HAP-1 (cell line): ENCODE results near the gene CD300LG.
"Not testable (repeated sequence)": the region's sequence is repeated elsewhere in the genome, so short reads cannot be mapped to it uniquely, and the experiment has no call there.

Experiments used
- DNase-seq, 2 experiments: peaks; one replicate each; pipeline ENCODE4 v3.0.0-alpha.2; 2016 to 2020; ENCODE audit warnings: low spot score in 2 of 2
- H3K27me3 ChIP-seq: fragments of 250-450 bp; sonication (Bioruptor Pico); 2 replicates; pipeline ENCODE4 v1.5.1; 2020; ENCODE audit warnings: low read depth, mild to moderate bottlenecking, moderate library complexity
- H3K36me3 ChIP-seq: fragments of 250-450 bp; sonication (Bioruptor Pico); replicated peaks from 2 replicates; pipeline ENCODE4 v1.5.1; 2020; ENCODE audit warnings: mild to moderate bottlenecking
- H3K4me1 ChIP-seq: fragments of 250-450 bp; sonication (Bioruptor Pico); 2 replicates; pipeline ENCODE4 v1.5.1; 2020; ENCODE audit warnings: mild to moderate bottlenecking
- H3K4me3 ChIP-seq: fragments of 250-450 bp; sonication (Bioruptor Pico); 2 replicates; pipeline ENCODE4 v1.5.1; 2020; ENCODE audit warnings: mild to moderate bottlenecking, moderate library complexity
- H3K9me3 ChIP-seq: fragments of 250-450 bp; sonication (Bioruptor Pico); 2 replicates; pipeline ENCODE4 v1.5.1; 2020; ENCODE audit warnings: mild to moderate bottlenecking, moderate library complexity
- in situ Hi-C: fragments of 300-500 bp; cut with MboI; formaldehyde crosslinking; loops from 3 replicates; pipeline ENCODE4 v1.14.3; 2020; ENCODE audit warnings: low sequenced_read_pairs, inconsistent platforms, mixed read lengths

The CD300LG gene, protein sequence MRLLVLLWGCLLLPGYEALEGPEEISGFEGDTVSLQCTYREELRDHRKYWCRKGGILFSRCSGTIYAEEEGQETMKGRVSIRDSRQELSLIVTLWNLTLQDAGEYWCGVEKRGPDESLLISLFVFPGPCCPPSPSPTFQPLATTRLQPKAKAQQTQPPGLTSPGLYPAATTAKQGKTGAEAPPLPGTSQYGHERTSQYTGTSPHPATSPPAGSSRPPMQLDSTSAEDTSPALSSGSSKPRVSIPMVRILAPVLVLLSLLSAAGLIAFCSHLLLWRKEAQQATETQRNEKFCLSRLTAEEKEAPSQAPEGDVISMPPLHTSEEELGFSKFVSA

GRCh38 chr17:43846963-43847371 lies at the start of gene CD300LG:
Gene CD300LG (plus strand): TSS chr17:43847176. CDS start chr17:43847217, 41 bp downstream.
- 0 out of 2 replicates have a peak, but pooled peaks cover 3% of the 10 kb centered on the region for H3K4me1 ChIP-seq
- in situ Hi-C loops: no loop called here
- H3K4me3 ChIP-seq: no peak within 1 kb of the TSS
- no peaks in the 10 kb centered on the region for H3K27me3 ChIP-seq
- H3K36me3 ChIP-seq: no peaks in the 10 kb centered on the region
- no peaks in the 10 kb centered on the region for H3K9me3 ChIP-seq
- no peak for DNase-seq

GRCh38 chr17:43798024-43798423 lies 49.0 kb upstream of the CD300LG start:
- in situ Hi-C loops: not testable (repeated sequence)

GRCh38 chr17:43799047-43799446 lies 47.9 kb upstream of the CD300LG start:
- no peak for DNase-seq
- Histone ChIP-seq H3K4me1 (peaks cover 6% of the 10 kb centered on the region; the same call in 1 of the 2 replicates), H3K9me3 (no peaks in the 10 kb centered on the region; the same call in 1 of the 2 replicates), H3K4me3 (no peak overlapping the region), H3K36me3 (0 out of 2 replicates have a peak, but pooled peaks cover 4% of the 10 kb centered on the region), H3K27me3 (peaks cover 4% of the 10 kb centered on the region; the same call in 1 of the 2 replicates)
- in situ Hi-C loops: no loop called here

More at GRCh38 chr17:43798024-43798423, 49.0 kb upstream of the CD300LG start:
- peak in 1 of 2 experiments; percentile 85 for DNase-seq
- not testable (repeated sequence) for H3K9me3 ChIP-seq, H3K4me3 ChIP-seq, H3K27me3 ChIP-seq, H3K36me3 ChIP-seq, H3K4me1 ChIP-seq

GRCh38 chr17:43800736-43801135 lies 46.2 kb upstream of the CD300LG start:
- H3K4me3 ChIP-seq: no peak overlapping the region
- in situ Hi-C loops: no loop called here
- H3K9me3 ChIP-seq: no peaks in the 10 kb centered on the region; the same call in 1 of the 2 replicates
- H3K4me1 ChIP-seq: peaks cover 11% of the 10 kb centered on the region; the same call in 1 of the 2 replicates
- no peaks in the 10 kb centered on the region for H3K27me3 ChIP-seq
- DNase-seq: no peak
- H3K36me3 ChIP-seq: 0 out of 2 replicates have a peak, but pooled peaks cover 4% of the 10 kb centered on the region

DNA sequence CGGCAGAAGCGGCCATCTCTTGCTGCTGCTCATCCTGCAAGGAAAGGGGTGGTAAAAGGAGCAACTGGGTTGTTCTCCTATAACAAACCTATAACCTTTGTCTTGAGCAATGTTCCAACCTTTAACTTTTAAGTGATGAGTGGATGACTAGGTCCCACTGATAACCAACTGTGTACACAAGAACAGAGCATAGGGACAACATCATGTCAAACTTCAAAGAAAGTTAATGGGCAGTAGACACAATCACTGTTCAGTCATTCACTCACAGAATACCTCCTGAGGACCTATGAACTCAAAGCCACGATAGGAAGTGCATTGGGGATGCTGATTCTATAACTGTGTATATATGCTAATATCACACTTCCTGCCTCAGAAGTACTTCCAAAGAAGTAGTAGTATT lies 45.1 kb upstream of the CD300LG start:
- DNase-seq: no peak
- H3K36me3 ChIP-seq: 0 out of 2 replicates have a peak, but pooled peaks cover 4% of the 10 kb centered on the region
- in situ Hi-C loops: no loop called here
- H3K9me3 ChIP-seq: no peaks in the 10 kb centered on the region; the same call in 1 of the 2 replicates
- no peak overlapping the region for H3K4me3 ChIP-seq
- H3K27me3 ChIP-seq: no peaks in the 10 kb centered on the region
- H3K4me1 ChIP-seq: peaks cover 11% of the 10 kb centered on the region; the same call in 1 of the 2 replicates

DNA sequence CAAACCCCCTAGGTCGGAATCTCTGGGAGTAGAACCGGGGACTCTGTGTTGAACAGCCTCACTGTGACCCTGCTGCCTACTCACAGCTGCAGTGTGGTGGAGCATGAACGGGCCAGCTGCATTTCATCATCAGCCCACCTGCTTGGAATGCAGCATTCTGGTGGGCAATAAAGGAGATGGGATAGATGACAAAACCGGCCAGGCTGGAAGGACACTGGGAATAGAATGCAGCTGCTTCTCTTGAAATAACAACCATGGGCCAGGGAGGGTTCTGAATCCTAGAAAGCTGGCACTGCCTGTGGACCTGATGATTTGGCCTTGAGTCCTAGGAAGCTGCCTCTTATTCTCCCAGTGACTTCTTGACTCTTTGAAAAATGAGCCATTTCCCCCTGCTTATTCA lies 43.2 kb upstream of the CD300LG start:
- in situ Hi-C loops: no loop called here
- Histone ChIP-seq H3K27me3 (no peaks in the 10 kb centered on the region), H3K36me3 (peaks cover 20% of the 10 kb centered on the region; the same call in 1 of the 2 replicates), H3K4me3 (no peak overlapping the region), H3K4me1 (peaks cover 7% of the 10 kb centered on the region; the same call in 1 of the 2 replicates), H3K9me3 (no peaks in the 10 kb centered on the region)
- DNase-seq: no peak

DNA sequence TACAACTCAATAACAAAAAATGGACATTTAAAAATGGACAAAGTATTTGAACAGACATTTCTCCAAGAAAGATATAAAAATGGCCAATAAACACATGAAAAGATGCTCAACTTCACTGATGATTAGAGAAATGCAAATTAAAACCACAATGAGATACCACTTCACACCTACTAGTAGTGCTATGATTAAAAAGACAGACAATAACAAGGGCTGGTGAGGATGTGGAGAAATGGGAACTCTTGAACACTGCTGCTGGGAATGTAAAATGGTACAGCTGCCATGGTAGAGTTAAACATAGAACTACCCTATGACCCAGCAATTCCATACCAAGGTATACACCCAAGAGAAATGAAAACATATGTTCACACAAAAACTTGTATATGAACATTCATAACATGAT lies 41.9 kb upstream of the CD300LG start:
- Histone ChIP-seq H3K9me3 (no peaks in the 10 kb centered on the region), H3K4me1 (peaks cover 7% of the 10 kb centered on the region; the same call in 1 of the 2 replicates), H3K36me3 (peaks cover 26% of the 10 kb centered on the region), H3K4me3 (no peak overlapping the region), H3K27me3 (no peaks in the 10 kb centered on the region)
- in situ Hi-C loops: no loop called here
- DNase-seq: no peak

DNA sequence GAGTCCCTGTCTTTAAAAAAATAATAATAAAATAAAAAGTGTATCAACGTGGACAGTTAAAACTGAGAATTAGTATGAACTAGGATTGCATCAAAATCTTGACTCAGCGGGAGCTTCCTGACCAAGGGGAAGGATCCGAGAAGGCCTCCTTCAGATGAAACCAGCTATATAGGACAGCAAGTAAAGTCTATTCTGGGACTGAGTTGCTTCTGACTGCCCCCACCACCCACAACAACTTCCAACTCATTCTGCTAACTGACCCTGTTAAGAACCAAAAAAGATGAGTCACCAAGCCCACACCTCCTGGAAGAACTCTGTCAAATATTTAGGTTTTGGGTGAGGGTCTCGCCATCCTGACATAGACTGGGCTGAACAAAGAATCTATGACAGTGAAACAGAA lies 38.9 kb upstream of the CD300LG start:
- in situ Hi-C loops: no loop called here
- no peak for DNase-seq

GRCh38 chr17:43809121-43809520 lies 37.9 kb upstream of the CD300LG start:
- H3K9me3 ChIP-seq: no peaks in the 10 kb centered on the region
- no peak overlapping the region for H3K4me3 ChIP-seq
- H3K27me3 ChIP-seq: no peaks in the 10 kb centered on the region
- peaks cover 3% of the 10 kb centered on the region; the same call in 1 of the 2 replicates for H3K4me1 ChIP-seq
- peaks cover 26% of the 10 kb centered on the region for H3K36me3 ChIP-seq
- DNase-seq: no peak
- in situ Hi-C loops: no loop called here

More for the DNA sequence above, 38.9 kb upstream of the CD300LG start:
- H3K36me3 ChIP-seq: peaks cover 26% of the 10 kb centered on the region
- H3K4me3 ChIP-seq: no peak overlapping the region
- H3K27me3 ChIP-seq: no peaks in the 10 kb centered on the region
- peaks cover 7% of the 10 kb centered on the region; the same call in 1 of the 2 replicates for H3K4me1 ChIP-seq
- no peaks in the 10 kb centered on the region for H3K9me3 ChIP-seq

DNA sequence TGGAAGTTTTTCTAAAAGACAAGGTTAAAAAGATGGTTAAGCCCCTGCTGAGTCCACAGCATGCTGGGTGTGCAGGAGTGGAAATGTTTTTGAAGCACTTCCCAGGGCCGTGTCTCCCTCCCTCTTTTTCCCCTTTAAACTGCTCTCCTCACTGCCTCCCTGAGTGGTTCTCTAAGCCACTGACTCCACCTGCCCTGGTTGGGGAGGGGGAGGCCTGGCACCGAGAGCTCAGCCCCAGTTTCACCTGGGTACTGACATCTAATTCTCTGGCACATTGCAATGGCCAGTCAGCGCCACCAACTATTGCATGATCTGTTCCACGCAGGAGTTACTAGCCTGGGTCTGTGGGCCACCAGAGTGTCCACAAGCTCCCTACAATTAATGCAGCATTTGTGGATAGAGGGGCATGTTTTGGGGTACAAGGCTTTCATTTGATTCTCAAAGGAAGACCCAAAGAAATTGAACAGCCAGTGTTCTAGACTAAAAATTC lies 36.7 kb upstream of the CD300LG start:
- H3K36me3 ChIP-seq: peaks cover 32% of the 10 kb centered on the region
- DNase-seq: no peak
- in situ Hi-C loops: no loop called here

GRCh38 chr17:43810823-43811222 lies 36.2 kb upstream of the CD300LG start:
- in situ Hi-C loops: no loop called here
- H3K9me3 ChIP-seq: no peaks in the 10 kb centered on the region
- no peaks in the 10 kb centered on the region for H3K27me3 ChIP-seq
- H3K4me3 ChIP-seq: no peak overlapping the region
- no peak for DNase-seq
- H3K4me1 ChIP-seq: no peaks in the 10 kb centered on the region
- peaks cover 32% of the 10 kb centered on the region for H3K36me3 ChIP-seq

More for the DNA sequence above, 36.7 kb upstream of the CD300LG start:
- no peaks in the 10 kb centered on the region for H3K9me3 ChIP-seq
- H3K27me3 ChIP-seq: no peaks in the 10 kb centered on the region
- no peak overlapping the region for H3K4me3 ChIP-seq
- no peaks in the 10 kb centered on the region for H3K4me1 ChIP-seq

DNA sequence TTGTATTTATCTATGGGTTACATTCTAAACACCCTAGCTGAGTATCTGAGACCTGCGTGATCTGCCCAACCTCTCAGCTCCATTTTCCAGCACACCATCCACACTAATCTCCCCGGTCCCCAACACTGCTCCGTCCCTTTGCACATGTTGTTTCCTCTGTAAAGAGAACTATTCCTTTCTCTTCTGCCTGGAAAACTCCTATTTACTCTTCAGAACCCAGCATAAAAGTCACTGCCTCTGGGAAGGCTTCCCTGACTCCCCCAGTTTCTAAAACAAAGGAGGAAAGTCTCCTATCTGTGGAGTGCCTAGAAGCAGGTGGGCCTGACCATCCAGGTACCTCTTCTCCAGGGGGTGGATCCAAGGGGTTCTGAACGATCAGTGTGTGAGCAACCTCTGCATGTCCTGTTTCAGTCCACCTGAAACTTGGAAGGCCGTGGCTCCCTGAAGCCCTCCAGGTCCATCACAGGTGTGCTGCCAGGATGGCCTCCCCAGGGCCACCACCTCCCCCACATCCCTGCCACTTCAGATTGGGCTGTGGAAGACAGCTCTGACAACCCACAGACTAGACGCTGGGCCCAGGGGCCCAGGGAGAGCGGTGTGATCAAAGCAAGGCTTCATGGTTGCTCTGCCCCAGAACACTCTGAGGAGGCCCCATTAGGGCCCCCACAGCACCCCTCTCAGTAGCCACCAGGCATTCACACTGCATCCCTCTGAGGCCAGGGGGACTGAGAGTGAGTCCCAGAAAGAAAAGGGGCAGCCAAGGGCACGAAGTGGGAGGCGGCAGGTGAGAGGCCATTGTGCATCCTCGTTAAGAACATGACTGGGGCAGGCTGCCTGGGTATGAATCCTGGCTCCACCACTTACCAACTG lies 34.3 kb upstream of the CD300LG start:
- Histone ChIP-seq H3K27me3 (no peaks in the 10 kb centered on the region), H3K36me3 (peaks cover 26% of the 10 kb centered on the region), H3K4me3 (no peak overlapping the region), H3K4me1 (no peaks in the 10 kb centered on the region), H3K9me3 (no peaks in the 10 kb centered on the region)
- in situ Hi-C loops: no loop called here
- DNase-seq: no peak

DNA sequence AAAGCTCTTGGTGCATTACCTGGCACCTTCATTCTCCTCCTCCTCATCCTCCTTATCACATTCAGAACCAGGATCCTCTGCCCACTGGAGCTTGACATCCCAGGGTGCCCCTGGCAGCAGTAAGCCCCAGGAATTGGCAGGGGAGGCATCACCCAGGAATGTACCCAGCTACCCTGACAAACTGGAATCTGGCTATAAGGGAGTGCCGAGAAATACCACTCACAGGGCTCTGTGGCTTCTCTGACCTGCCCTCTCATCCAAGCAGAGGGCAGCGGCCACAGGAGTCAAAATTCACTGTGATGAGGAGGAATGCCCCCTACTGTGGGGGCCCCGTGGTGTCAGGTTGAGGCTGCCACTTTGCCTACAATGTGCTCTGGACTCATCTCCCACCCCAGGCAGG lies 33.6 kb upstream of the CD300LG start:
- in situ Hi-C loops: no loop called here
- no peak for DNase-seq
- H3K4me1 ChIP-seq: no peaks in the 10 kb centered on the region
- H3K36me3 ChIP-seq: peaks cover 20% of the 10 kb centered on the region
- no peak overlapping the region for H3K4me3 ChIP-seq
- H3K9me3 ChIP-seq: no peaks in the 10 kb centered on the region
- H3K27me3 ChIP-seq: no peaks in the 10 kb centered on the region
